Spleen (tissue), 13 donors: Measurements from ENCODE around the gene TEX22. TPM values are rescaled to one million over a fixed set of nuclear protein-coding genes. Genes with fewer than 3 reads are reported as not detected.

Experiments used
- DNase-seq: peaks from one replicate; pipeline ENCODE4 v3.0.0-alpha.2; 2020
- H3K27ac ChIP-seq, 8 donors: fragments of 200-600 bp; sonication (generic) in 7 of 8; 1 replicate in 4 of 8; 2 replicates in 4 of 8; pipeline versions ENCODE4 v1.5.0 to v1.8.0; 2016 to 2021; ENCODE audit warnings: inconsistent platforms in 4 of 8, mild to moderate bottlenecking in 4 of 8, moderate library complexity in 1 of 8
- H3K27me3 ChIP-seq, 7 donors: fragments of 200-600 bp; sonication (generic) in 6 of 7; replicated peaks in 1 of 7; 1 replicate in 4 of 7; 2 replicates in 3 of 7; pipeline versions ENCODE4 v1.5.0 to v1.8.0; 2016 to 2021; ENCODE audit warnings: inconsistent platforms in 3 of 7, mild to moderate bottlenecking in 1 of 7
- H3K36me3 ChIP-seq, 6 donors: fragments of 200-600 bp; sonication (generic) in 5 of 6; 1 replicate in 4 of 6; 2 replicates in 2 of 6; pipeline versions ENCODE4 v1.5.0 to v1.8.0; 2016 to 2021; ENCODE audit warnings: inconsistent platforms in 2 of 6
- H3K4me1 ChIP-seq, 6 donors: fragments of 200-600 bp; sonication (generic) in 5 of 6; 1 replicate in 3 of 6; 2 replicates in 3 of 6; pipeline versions ENCODE4 v1.5.0 to v1.8.0; 2016 to 2021; ENCODE audit warnings: inconsistent platforms in 3 of 6
- H3K4me3 ChIP-seq, 8 donors: fragments of 200-600 bp; sonication (generic) in 7 of 8; 1 replicate in 4 of 8; 2 replicates in 4 of 8; pipeline versions ENCODE4 v1.5.0 to v1.8.0; 2016 to 2021; ENCODE audit warnings: inconsistent platforms in 4 of 8, mild to moderate bottlenecking in 4 of 8, moderate library complexity in 2 of 8
- H3K9me3 ChIP-seq, 8 donors: fragments of 200-600 bp; sonication (generic) in 7 of 8; 1 replicate in 4 of 8; 2 replicates in 4 of 8; pipeline versions ENCODE4 v1.5.0 to v1.8.0; 2016 to 2021; ENCODE audit warnings: inconsistent platforms in 4 of 8
- POLR2A ChIP-seq, 3 donors: fragments of 450-650 bp; IDR thresholded peaks; one replicate each; pipeline ENCODE4 v1.5.1; 2017; ENCODE audit warnings: antibody characterized with exemption in 3 of 3, mild to moderate bottlenecking in 1 of 3
- POLR2AphosphoS5 ChIP-seq, 3 donors: sonication (generic); formaldehyde crosslinking; IDR thresholded peaks; one replicate each; pipeline ENCODE4 v1.5.1; 2017; ENCODE audit warnings: antibody characterized with exemption in 3 of 3
- WGBS, 5 donors: extraction: QIAGEN DNeasy Blood & Tissue Kit in 3 of 5; methylation state at CpG; one replicate each; pipeline versions ENCODE4 v1.1.5 to v1.1.7; 2013 to 2018; 5-methylcytosine and 5-hydroxymethylcytosine counted together
- intact Hi-C: fragments of 100-400 bp; cut with DNase I; formaldehyde crosslinking; loops from one replicate; pipeline ENCODE4 v1.15.0; 2023; ENCODE audit warnings: low total_unique reads
- long read RNA-seq, 2 donors: transcript quantifications; one replicate each; lab custom pipeline, GENCODE V29; 2026
- polyA plus RNA-seq, 3 donors: library from polyadenylated mRNA; stranded (reverse); fragments of 200-250 nt; gene quantifications; one replicate each; pipeline ENCODE4 v1.2.1, GENCODE V29; 2013
- total RNA-seq, 7 donors: library from RNA; depleted of rRNA in 3 of 7; stranded (reverse); fragments of >200 nt in 3 of 7; fragmentation: NEBNext Ultra II Directional in 4 of 7; extraction: Animal tissue kit (Norgen Biotek cat#: 25700) in 4 of 7; gene quantifications; one replicate each; pipeline versions ENCODE4 v1.1.0 to v1.2.1, GENCODE V29; 2016 to 2021
- TF ChIP-seq, protein P1 (sequence below), 11 experiments: fragments of 200-600 bp in 7 of 11; fragments of 450-650 bp in 4 of 11; sonication (generic) in 4 of 11; IDR thresholded peaks in 8 of 11; conservative IDR thresholded peaks in 3 of 11; 1 replicate in 7 of 11; 2 replicates in 4 of 11; pipeline versions ENCODE4 v1.4.0 to v1.8.0; 2016 to 2021; ENCODE audit warnings: antibody characterized with exemption in 11 of 11, inconsistent platforms in 4 of 11, mild to moderate bottlenecking in 1 of 11
- donor health status: healthy with polysubstance abuse.
- donor health status: DM: no; HTN: no; CAD: no; lungs with moderate emphysema.
- donor health status: DM: no; HTN: no; CAD: no.
- donor health status: Bipolar disorder and iron deficiency.
- donor health status: healthy.
- donor health status: DM: no; HTN: no; CAD: no.
- donor health status: DM: yes; HTN: yes; CAD: no.

The TEX22 gene, protein sequence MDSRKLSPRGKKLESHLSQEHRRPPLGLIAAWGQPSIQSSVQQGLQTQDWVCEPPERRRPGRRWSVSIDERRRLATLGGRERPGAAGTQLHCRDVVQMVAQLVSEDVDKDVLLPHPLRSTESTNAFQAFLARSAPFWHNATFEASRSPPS
- total RNA-seq (1 to 10 TPM in 5 of 7 donors, under 1 TPM in 2; 0.33 to 5.3 (median 1.8) TPM), polyA plus RNA-seq (under 1 TPM; 0.33 to 0.59 (median 0.54) TPM)
- long read RNA-seq, donor 1: 0 reads
- long read RNA-seq, donor 2: 0 reads

DNA sequence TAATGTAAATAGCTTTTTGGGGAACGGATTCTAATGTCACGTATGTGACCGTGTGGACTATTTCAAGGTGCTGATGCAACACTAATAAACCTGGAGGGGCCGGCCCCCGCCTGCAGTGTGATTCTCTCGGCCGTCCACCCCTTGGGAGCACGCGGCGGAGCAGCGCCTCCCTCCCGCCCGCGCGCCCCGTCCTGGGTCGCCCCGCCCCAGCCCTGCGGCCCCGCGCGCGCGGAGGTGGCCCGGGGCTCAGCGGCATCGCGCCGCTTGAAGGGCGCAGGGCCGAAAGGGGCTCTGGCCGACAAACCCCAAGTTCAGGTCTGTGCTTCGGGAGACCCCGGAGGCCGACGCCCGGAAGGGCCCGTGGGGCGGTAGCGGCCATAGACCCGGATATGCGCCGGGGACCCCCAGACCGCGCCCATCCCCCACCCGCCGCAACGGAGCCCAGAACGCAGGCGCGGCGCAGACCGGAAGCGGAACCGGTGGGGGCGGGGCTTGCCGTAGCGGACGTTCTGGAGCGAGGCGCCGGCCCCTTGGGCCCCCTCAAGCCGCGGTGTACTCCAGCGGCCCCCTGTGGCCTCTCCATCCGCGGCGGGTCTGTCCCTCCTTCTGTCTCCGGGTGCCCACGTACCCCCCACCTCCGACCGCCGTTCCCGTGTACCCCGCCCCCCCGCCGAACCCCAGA is at the start of gene TEX22:
Gene TEX22 (plus strand): TSS at position 495 of the 682 bp plus-strand sequence. CDS start 803 bp downstream, outside the sequence.
- peak; percentile 98 for DNase-seq
- H3K4me1 ChIP-seq: peaks cover 10 to 61% (median 32%) of the 10 kb centered on the region in 6 donors
- peak within 1 kb of the TSS; percentile 59 to 79 (median 72) for H3K4me3 ChIP-seq
- 1 to 4% (median 1%) methylated on average over 13 to 77 of the region's 77 CpGs for WGBS, 5 donors
- intact Hi-C loops: no loop called here
- peak in 2 of 3 donors; percentile 46 to 59 for TF ChIP-seq POLR2A (IDR thresholded peaks at IDR 0.05)
- peak; percentile 91 to 96 (median 93) for TF ChIP-seq POLR2AphosphoS5 (IDR thresholded peaks at IDR 0.05)
- TF ChIP-seq, protein P1, sequence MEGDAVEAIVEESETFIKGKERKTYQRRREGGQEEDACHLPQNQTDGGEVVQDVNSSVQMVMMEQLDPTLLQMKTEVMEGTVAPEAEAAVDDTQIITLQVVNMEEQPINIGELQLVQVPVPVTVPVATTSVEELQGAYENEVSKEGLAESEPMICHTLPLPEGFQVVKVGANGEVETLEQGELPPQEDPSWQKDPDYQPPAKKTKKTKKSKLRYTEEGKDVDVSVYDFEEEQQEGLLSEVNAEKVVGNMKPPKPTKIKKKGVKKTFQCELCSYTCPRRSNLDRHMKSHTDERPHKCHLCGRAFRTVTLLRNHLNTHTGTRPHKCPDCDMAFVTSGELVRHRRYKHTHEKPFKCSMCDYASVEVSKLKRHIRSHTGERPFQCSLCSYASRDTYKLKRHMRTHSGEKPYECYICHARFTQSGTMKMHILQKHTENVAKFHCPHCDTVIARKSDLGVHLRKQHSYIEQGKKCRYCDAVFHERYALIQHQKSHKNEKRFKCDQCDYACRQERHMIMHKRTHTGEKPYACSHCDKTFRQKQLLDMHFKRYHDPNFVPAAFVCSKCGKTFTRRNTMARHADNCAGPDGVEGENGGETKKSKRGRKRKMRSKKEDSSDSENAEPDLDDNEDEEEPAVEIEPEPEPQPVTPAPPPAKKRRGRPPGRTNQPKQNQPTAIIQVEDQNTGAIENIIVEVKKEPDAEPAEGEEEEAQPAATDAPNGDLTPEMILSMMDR (IDR thresholded peaks at IDR 0.05 in 8 of 11, conservative IDR thresholded peaks at IDR 0.05 in 3 of 11): peak in 8 of 11 experiments; percentile 4 to 53 (median 41)
- H3K36me3 ChIP-seq: peaks cover 0 to 33% (median 9%) of the 10 kb centered on the region in 6 donors
- H3K9me3 ChIP-seq: peaks cover 0 to 23% (median 7%) of the 10 kb centered on the region in 8 donors
- H3K27ac ChIP-seq: peak within 1 kb of the TSS; percentile 92 to 97 (median 94)
- no peaks in the 10 kb centered on the region for H3K27me3 ChIP-seq

GRCh38 chr14:105348945-105349699 is 49.2 kb upstream of the TEX22 start:
- H3K27ac ChIP-seq: no peak overlapping the region
- peaks cover 0 to 40% (median 2%) of the 10 kb centered on the region in 6 donors for H3K36me3 ChIP-seq
- no peak overlapping the region for H3K4me3 ChIP-seq
- TF ChIP-seq POLR2A (IDR thresholded peaks at IDR 0.05): no peak
- TF ChIP-seq, protein P1 (IDR thresholded peaks at IDR 0.05 in 8 of 11, conservative IDR thresholded peaks at IDR 0.05 in 3 of 11): no peak
- TF ChIP-seq POLR2AphosphoS5 (IDR thresholded peaks at IDR 0.05): no peak
- H3K27me3 ChIP-seq: no peaks in the 10 kb centered on the region
- no peak for DNase-seq
- peaks cover 3 to 29% (median 11%) of the 10 kb centered on the region in 6 donors for H3K4me1 ChIP-seq
- peaks cover 0 to 12% (median 0%) of the 10 kb centered on the region in 8 donors for H3K9me3 ChIP-seq
- WGBS, 5 donors: 87 to 96% (median 90%) methylated on average over 7 to 19 of the region's 19 CpGs
- intact Hi-C loops: no loop called here

- 81 to 91% (median 89%) methylated on average over 10 to 11 of the region's 11 CpGs for WGBS, 5 donors
- peaks cover 3 to 29% (median 11%) of the 10 kb centered on the region in 6 donors for H3K4me1 ChIP-seq
- no peaks in the 10 kb centered on the region for H3K27me3 ChIP-seq
- DNase-seq: no peak
- intact Hi-C loops: loop anchor here (5.0 kb wide), 1 partner anchor 148 kb away; no protein-coding TSS in a partner anchor
- peaks cover 0 to 48% (median 6%) of the 10 kb centered on the region in 6 donors for H3K36me3 ChIP-seq
- peaks cover 0 to 6% (median 0%) of the 10 kb centered on the region in 8 donors for H3K9me3 ChIP-seq
- no peak overlapping the region for H3K27ac ChIP-seq
- TF ChIP-seq POLR2AphosphoS5 (IDR thresholded peaks at IDR 0.05): no peak
- TF ChIP-seq, protein P1 (IDR thresholded peaks at IDR 0.05 in 8 of 11, conservative IDR thresholded peaks at IDR 0.05 in 3 of 11): no peak
- TF ChIP-seq POLR2A (IDR thresholded peaks at IDR 0.05): no peak
- H3K4me3 ChIP-seq: no peak overlapping the region
Measured at GRCh38 chr14:105349992-105350391, 48.3 kb upstream of the TEX22 start.
